HG03354 (cell line): ENCODE data around the gene HOXD11.
A peak's percentile ranks its signal among the peaks of the same experiment; 100 is the strongest.

Source experiments
- ATAC-seq: cut with Tn5 transposase; IDR thresholded peaks from one replicate; pipeline ENCODE4 v1.9.1; 2021; ENCODE audit warnings: mild to moderate bottlenecking; ENCODE audit not compliant: unreplicated experiment, poor library complexity, severe bottlenecking

The HOXD11 gene

DNA sequence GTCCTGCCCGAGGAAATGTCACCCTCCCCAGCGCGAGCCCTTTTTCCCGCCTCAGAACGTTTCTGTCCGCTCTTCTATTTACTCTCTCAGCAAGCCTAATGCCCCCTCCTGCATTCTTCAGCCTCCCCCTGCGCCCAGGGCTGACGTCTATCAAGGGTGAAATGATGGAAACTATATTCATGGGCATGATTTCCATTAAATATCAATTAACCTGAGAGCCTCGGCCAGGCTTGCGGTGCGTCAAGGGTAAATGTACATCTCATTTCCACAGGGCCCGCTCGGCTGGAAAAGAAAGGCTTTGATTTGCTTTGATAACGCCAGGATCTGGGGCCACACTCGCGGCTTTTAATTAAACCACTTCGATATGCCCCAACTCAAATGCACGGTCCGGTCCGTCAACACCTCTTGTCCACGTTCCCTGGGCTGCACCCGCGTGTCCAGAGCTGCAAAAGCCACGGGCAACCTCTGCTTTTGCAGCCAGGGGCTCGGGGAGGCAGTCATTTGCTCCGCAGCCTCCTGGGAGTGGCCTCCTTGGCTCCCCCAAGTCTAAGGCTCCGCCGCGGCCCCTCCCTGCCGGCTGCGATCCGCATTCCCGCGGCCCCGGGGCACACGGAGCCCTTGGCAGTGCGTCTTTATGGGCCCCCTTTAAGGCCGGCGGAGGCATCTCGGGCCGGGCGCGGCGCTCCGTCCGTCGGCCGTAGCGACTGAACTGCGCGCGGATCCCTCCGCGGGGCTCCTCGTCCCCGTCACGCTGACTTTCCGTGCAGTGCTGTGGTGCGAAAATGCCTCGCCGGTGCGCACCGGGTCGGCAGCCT is 22.1 kb downstream of the HOXD11 start, which contains the start of gene HOXD8:
Gene HOXD8, plus strand, starts transcription at position 724 of the 815 bp plus-strand sequence. CDS start 662 bp downstream, outside the sequence.
- ATAC-seq, result no peak

DNA sequence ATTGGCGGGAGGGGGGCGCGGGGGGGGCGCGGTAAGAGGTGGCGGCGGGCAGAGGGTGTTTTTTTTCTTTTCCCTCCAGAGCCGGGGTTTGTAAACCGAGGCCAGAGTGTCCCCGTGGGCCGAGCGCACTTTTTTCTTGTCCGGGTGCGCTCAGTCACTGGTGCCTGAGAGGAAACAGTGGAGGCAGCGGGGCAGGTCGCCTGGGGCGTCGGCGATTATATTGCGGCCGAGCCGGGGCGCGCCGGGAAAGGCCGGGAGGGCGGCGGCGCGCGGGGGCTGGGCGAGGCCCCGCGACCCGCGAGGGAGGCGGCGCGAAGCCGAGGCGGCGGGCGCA is 22.7 kb downstream of the HOXD11 start:
- ATAC-seq, result no peak

DNA sequence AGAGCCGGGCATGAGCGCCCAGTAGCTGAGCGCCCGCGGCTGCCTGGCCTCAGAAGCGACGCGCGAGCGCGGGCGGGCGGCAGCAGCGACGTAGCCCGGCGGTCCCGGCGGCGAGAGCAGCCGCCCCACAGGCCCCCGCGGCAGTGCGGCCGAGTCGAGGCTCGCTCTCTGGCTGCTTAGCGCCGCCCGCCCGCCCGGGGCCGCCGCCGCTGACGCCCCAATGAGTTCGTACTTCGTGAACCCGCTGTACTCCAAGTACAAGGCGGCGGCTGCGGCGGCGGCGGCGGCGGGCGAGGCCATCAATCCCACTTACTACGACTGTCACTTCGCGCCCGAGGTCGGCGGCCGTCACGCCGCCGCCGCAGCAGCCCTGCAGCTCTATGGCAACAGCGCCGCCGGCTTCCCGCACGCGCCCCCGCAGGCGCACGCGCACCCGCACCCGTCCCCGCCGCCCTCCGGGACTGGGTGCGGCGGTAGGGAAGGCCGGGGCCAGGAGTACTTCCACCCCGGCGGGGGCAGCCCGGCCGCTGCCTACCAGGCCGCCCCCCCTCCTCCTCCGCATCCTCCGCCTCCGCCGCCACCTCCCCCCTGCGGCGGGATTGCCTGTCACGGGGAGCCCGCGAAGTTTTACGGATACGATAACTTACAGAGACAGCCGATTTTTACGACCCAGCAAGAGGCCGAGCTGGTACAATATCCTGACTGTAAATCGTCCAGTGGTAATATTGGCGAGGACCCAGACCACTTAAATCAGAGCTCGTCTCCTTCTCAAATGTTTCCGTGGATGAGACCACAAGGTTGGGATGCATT is 23.3 kb downstream of the HOXD11 start:
- no peak for ATAC-seq

DNA sequence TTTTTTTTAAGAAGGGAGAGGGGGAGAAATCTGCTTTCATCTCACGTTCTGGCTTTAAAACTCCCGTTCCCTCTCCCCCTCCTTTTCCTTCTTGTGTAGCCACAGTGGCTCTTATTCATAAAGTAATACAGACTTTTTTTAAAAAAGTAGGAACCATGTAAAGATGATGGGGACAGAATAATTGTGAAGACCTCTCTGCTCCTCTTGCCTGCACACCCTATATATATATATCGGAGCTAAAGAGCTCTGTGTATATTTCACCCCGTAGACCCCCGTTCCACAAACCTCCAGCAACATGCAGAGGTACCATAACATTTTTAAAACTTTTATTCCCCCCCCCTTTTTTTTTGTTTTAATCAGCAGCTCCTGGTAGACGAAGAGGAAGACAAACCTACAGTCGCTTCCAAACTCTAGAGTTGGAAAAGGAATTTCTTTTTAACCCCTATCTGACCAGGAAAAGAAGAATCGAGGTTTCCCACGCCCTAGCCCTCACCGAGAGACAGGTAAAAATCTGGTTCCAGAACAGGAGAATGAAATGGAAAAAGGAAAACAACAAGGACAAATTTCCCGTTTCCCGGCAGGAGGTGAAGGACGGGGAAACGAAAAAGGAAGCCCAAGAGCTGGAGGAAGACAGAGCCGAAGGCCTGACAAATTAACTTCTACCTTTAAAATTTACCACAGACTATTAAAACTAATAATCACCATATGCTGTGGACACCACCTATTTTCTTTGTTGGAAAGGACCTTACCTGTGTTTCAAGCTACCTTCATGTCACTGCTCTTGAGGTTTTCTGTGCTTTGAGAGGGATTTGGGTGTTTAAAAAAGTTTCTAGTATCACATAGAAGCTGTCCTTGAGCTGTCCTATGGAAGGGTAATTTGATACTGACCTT is 24.1 kb downstream of the HOXD11 start:
- ATAC-seq, result no peak

DNA sequence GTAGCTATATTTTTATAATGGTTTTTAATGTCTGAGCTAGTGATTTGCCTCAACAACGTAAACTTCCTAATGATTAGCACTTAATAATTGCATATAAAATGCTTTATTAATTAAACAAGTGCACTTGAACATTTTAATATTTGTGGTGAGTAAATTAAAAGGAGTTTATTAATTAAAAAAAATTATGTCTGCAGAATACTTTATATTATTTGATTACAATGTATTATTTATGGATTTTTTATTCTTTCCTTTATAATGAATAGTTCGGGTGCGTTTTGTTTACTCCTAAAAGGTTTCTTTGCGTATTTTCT is 24.7 kb downstream of the HOXD11 start:
- no peak for ATAC-seq

DNA sequence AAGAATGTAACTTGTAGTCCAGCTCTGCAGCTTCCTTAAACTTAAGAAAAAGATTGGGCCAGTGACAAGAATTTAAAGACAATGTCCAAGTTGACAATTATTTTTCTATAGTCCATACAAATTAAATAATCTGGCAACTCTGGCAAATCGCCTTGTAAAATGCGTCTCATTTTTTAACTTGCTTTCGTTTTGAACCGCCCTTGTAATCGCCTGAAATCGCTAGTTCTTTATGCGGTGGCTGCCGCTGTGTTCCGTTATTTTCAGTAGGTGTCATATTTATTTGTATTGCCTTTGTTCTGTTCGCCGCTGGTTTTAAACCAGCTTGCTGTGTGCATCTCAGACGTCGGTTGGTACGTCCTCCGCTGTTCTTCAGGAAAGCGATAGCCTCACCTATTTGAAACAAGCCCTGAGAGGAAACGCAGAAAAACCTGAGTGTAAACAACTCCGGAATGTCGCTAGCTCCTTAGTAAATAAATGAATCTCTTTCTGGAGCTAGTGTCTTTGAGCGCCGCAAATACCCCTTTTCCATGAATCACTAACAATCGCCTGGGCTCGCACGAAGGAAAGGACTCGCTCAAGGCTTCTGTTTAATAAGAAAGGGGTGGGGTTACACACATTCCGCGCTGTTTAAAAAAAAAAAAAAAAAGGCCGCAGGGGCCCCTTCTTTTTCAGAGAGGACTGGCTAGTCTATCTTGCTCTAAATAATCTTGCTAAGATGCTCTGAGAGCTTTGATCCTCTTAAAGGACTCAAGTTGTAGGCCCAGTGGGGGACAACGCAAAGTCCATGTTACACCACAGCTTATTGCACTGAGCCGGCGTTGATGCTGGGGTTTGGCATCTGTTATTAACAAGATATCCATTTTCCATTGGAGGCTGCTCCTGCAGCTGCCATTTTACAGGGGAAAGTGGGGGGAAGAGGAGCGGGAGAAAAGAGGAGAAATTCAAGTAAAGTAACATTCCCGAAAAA is 25.4 kb downstream of the HOXD11 start:
- ATAC-seq, result no peak

DNA sequence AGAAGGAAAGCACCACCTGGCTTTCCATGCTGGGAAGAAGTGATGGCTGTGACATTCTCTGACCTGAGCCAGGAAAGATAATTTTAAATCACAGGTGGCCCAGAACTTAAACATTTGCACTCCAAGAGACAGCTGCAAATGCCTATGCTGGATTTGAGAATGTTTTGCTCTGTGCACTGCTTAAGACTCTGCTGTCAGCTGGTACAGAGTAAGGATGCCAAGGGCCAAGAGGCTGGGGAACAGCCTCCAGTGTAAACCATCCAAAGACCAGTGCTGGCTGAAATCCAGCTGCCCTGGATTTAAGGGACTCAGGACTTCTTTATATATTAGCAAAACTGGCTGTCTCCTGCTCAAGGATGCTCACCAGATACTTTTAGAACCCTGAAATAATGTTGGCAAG is 26.3 kb downstream of the HOXD11 start:
- ATAC-seq, result no peak

DNA sequence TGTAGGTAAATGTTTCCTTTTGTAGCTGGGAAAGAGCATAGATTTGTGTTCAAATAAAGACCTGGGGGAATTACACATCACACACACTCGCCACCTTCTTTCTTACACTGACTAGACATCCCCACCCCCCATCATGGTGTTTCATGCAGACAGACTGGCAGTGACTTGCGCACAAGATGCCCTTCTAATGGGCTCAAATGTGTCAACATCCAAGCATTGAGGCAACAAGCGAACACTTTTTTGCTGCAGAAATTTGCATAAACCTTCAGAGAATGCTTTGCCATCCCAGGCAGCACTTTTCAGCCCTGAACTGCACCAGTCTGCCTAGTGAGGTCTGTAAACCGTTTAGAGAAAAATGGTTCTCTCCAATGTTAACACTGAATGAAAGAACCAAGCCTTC is 27.0 kb downstream of the HOXD11 start:
- ATAC-seq, result no peak

DNA sequence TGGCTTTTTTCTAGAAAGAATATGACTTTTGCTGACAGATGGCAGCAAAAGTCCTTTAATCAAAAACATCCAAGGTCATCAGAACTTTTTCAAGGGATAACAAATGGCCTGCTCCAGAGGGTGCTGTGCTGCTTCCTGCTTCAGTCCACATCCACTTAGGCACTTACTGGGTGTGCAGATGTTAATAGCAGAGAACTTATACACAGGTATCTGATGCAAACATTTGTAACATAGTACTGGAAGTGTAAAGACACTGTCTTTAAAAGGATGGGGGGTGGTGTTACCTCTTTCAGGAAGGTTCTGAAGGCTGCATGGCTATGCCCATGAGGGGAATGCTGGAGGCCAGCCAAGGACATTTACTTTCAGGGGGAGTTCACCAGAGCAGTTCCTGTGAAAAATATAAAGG is 28.0 kb downstream of the HOXD11 start:
- no peak for ATAC-seq

DNA sequence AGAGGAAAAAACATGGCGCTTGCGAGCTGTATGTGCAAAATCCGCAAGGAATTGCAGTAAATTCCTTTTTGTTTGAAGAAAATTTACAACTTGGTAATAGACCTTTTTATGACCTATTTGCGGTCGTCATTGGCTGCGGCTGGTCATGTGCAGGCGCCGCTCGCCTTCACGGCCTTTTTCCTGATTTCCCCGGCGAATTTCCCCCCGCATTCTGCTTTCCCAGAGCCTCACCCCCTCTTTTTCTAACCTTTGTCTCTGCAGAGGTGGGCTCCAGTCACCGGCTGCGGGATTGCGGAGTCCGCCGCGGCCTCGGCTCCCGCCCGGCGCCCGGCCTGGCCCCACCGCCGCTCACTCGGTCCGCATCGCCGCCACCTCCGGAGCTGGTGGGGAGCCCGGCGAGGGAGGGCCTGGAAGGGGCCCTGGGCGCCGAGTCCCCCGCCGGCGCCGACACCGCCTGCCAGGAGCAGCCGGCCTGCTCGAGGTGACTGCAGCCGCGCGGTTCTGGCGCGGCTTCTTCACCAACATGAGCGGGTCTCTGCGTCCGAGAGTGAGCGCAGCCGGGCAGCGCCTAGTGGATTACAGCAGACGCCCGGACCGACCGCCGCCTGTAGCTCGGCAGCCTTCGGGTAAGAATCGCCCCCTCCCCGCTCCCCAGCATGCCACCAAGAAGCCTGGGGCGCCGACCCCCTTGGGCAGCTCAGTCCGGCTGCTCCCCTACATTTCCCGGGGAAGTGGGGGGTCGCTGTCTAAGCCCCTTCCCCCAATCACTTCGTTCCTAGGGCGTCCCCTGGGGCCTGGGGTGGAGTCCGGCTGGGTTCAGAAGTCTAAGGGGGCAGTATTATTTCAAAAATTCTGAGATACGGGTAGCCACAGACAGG is 29.5 kb downstream of the HOXD11 start:
- ATAC-seq, result no peak

DNA sequence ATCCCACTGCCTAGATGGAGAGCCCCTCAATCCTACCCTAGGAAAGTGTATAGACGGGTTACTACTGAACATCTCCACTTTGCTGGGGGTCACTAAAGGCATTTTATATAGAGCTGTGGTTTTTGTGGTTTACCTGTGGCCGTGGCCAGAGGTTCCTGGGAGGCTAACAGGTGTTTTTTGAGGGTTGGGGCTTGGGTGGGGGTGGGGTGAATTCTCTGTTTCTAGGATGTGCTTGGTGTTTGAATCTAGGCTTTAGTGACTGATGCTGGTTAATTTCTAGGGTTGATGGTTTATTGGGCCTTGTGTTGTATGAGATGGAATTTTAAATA is 30.1 kb downstream of the HOXD11 start:
- no peak for ATAC-seq

DNA sequence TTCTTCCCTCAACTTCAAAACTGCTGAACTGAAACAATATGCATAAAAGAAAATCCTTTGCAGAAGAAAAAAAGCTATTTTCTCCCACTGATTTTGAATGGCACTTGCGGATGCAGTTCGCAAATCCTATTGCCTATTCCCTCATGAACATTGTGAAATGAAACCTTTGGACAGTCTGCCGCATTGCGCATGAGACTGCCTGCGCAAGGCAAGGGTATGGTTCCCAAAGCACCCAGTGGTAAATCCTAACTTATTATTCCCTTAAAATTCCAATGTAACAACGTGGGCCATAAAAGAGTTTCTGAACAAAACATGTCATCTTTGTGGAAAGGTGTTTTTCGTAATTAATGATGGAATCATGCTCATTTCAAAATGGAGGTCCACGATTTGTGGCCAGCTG is 30.8 kb downstream of the HOXD11 start:
- no peak for ATAC-seq

DNA sequence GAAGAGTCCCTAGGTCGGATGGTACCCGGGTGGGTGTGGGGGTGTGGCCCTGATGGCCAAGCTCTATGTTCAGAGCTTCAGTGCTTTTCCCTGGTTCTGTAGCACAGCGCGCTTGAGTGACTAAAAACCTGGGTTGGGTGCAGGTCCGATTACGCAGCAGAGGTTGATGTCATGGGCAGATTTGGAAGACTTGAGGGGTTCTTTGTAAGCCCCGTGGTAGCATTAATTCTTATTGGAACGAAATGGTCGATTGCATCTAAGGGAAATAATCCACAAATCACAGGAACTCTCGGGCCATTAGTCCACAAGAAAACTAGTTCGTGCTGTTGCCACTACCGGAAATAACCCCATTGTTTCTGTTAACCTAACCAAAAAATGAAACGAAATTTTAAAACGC is 31.4 kb downstream of the HOXD11 start:
- ATAC-seq, result no peak

DNA sequence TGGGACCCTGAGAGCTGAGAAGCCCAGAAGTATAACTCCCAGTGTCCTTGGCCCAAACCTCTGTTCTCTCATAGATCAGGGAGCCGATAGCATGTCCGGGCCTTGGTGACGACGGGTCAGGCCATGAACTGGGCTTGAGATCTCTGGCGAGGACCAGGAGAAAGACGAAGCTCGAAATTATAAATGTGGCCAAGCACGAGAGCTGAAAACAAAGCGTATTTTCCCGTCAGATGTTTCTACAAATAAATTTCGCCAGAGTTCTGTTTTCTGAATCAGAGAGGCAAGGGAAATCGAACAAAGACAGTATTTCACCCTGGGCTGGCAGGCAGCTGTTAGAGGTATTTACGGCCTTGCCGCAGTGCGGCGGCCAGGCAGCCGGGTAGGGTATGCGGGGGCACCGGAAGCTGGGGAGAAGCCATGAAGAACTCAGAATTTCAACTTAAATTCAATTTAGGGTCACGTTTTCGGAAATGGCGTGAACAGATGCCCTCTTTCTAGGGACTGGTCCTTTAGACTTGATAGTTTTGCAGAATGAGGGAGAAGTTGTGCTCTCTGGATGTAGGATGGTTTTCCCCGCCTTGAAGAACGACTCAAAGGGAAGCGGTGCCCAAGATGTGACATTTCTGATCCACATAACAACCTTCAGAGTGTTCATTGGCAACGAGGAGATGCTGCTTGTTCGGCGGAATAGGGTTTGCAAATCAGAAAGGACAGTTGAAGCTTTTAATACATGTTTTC is 32.0 kb downstream of the HOXD11 start:
- no peak for ATAC-seq

DNA sequence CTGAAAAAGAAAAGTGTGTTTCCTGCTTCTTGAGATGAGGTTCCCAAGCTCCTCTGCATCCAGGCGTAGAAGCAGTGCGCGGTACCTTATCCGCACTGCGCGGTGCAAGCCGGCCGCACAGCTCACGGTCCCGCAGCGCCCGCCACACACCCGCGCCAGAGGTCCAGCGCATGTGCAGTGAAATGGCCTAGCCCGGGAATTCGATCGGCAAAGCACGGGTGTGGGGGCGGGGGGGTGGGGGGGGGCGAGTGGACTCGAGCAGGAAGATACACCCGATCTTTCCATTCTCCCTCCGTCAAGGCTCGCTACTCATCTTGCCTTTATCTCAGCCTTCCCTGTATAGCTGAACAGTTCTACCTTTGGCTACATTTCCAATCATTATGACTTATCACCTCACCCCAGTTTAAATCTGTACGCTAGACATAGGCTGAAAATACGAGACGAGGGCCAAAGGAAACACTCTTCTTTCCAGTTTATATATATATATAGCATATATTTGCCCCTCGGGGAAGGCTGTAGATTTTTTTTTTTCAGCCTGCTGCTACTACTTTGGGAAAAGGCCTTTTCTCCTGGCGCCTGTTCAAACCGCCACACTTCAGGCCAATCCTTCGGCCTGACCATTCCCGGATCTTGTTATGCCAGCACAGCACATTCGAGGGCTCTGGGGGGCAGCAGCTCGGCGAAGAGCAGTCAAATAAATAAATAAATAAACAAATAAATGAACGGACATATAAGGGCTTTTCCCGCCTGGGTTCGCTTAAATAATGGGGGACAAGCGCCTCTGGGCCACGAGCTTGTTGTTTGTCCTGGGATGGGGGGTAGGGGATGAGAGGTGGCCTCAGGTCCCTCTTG is 32.8 kb downstream of the HOXD11 start:
- ATAC-seq, result peak; percentile 6

DNA sequence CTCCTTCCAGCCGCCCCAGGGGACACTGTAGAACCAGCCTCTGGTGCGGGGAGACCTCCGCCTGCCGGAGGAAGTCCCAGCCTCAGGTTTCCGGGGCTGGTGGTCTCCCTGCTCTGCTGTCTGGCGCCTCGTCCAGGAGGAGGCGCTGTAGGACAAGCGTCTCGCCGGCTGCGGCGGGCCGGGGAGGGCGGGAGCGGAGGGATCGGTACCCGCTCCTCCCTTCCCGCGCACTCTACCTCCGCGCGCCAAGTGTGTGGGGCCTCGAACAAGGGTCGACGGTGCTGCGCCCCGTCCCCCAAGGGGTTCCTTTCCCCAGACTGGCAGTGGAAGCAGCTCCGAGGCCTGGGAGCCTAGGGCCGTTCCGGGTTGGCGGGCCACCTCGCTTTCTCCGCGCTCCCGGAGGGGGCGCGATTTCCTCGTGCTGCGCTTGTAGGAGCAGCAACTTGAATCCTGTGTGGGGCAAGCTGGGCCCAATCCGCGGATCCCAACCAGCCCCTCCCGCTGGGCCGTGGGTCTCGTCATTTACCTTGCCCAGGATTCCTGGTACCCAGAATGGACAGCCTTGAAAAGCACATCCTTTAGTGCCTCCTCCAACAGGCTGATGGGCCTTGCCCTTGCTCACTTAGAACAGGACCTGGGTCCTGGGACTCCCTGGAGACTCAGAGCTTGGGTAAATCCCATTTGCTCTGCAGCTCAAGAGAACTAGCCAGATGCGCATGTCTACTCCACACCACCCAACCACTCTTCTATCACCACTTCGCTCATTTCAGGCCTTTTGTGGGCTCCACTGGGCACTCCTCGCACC is 33.6 kb downstream of the HOXD11 start:
- peak; percentile 95 for ATAC-seq
